SH-SY5Y (cell line): ENCODE results near the gene SLAMF8.

Experiments used
- GATA2 ChIP-seq: IDR thresholded peaks from 2 replicates; pipeline ENCODE4 v1.6.1; 2011; ENCODE audit warnings: mild to moderate bottlenecking, low read depth, low read length
- GATA3 ChIP-seq: IDR thresholded peaks from 2 replicates; pipeline ENCODE4 v1.6.1; 2011; ENCODE audit warnings: low read depth, mild to moderate bottlenecking, low read length, moderate library complexity

The SLAMF8 gene

GRCh38 chr1:159869607-159870006 is 42.9 kb downstream of the SLAMF8 start:
- no peak for TF ChIP-seq GATA2
- no peak for TF ChIP-seq GATA3

GRCh38 chr1:159870704-159871103 is 44.0 kb downstream of the SLAMF8 start:
- TF ChIP-seq GATA2 (no peak), GATA3 (no peak)

- no peak for TF ChIP-seq GATA3
- no peak for TF ChIP-seq GATA2
These were observed 46.2 kb downstream of the SLAMF8 start for GRCh38 chr1:159872891-159873290.

GRCh38 chr1:159873530-159874143 is 47.0 kb downstream of the SLAMF8 start:
- TF ChIP-seq GATA2 (no peak), GATA3 (no peak)

- no peak for TF ChIP-seq GATA2
- no peak for TF ChIP-seq GATA3
These were observed 51.2 kb downstream of the SLAMF8 start for GRCh38 chr1:159877695-159878444.

- TF ChIP-seq GATA2: no peak
- TF ChIP-seq GATA3: no peak
These were observed 52.5 kb downstream of the SLAMF8 start for GRCh38 chr1:159879136-159879535.

- no peak for TF ChIP-seq GATA3
- no peak for TF ChIP-seq GATA2
These were observed 53.3 kb downstream of the SLAMF8 start for GRCh38 chr1:159879977-159880376.

- TF ChIP-seq GATA3 (0 out of 2 replicates have a peak, but pooled peaks have one; percentile 21), GATA2 (no peak)
These were observed 53.8 kb downstream of the SLAMF8 start for GRCh38 chr1:159880430-159880829.

GRCh38 chr1:159881622-159882526 is 55.2 kb downstream of the SLAMF8 start:
- no peak for TF ChIP-seq GATA2
- TF ChIP-seq GATA3: no peak

- TF ChIP-seq GATA2 (no peak), GATA3 (no peak)
These were observed 55.8 kb downstream of the SLAMF8 start for GRCh38 chr1:159882527-159882862.

GRCh38 chr1:159883134-159883533 is 56.5 kb downstream of the SLAMF8 start:
- TF ChIP-seq GATA2 (no peak), GATA3 (no peak)

GRCh38 chr1:159884296-159884695 is 57.6 kb downstream of the SLAMF8 start:
- no peak for TF ChIP-seq GATA2
- no peak for TF ChIP-seq GATA3
